Heart right ventricle (tissue), 16 donors: ENCODE measurements around the gene PTGER2. TPM values are rescaled to one million over a fixed set of nuclear protein-coding genes. Genes with fewer than 3 reads are reported as not detected.

Experiments used
- ATAC-seq, 8 donors: fragments of 200-7000 bp; cut with Tn5 transposase; one replicate each; pipeline ENCODE4 v1.9.1; 2020; ENCODE audit warnings: mild to moderate bottlenecking in 8 of 8, moderate library complexity in 8 of 8, moderate number of reproducible peaks in 1 of 8
- DNase-seq, 2 donors: peaks; one replicate each; pipeline ENCODE4 v3.0.0-alpha.2; 2020
- H3K27ac ChIP-seq, 10 donors: fragments of 200-600 bp; sonication (generic) in 2 of 10; one replicate each; pipeline versions ENCODE4 v1.5.0 to v1.8.0; 2020 to 2022; ENCODE audit warnings: mild to moderate bottlenecking in 3 of 10
- H3K27me3 ChIP-seq, 7 donors: fragments of 200-600 bp; one replicate each; pipeline ENCODE4 v1.8.0; 2021 to 2022; ENCODE audit warnings: mild to moderate bottlenecking in 2 of 7
- H3K36me3 ChIP-seq, 9 donors: fragments of 200-600 bp; sonication (generic) in 1 of 9; one replicate each; pipeline versions ENCODE4 v1.5.0 to v1.8.0; 2020 to 2022; ENCODE audit warnings: mild to moderate bottlenecking in 2 of 9
- H3K4me1 ChIP-seq, 9 donors: fragments of 200-600 bp; sonication (generic) in 1 of 9; one replicate each; pipeline versions ENCODE4 v1.5.0 to v1.8.0; 2020 to 2022; ENCODE audit warnings: mild to moderate bottlenecking in 4 of 9
- H3K4me3 ChIP-seq, 10 donors: fragments of 200-600 bp; sonication (generic) in 2 of 10; one replicate each; pipeline versions ENCODE4 v1.5.0 to v1.8.0; 2020 to 2022; ENCODE audit warnings: mild to moderate bottlenecking in 7 of 10, moderate library complexity in 2 of 10
- H3K9me3 ChIP-seq, 11 donors: fragments of 200-600 bp in 10 of 11; sonication (generic) in 2 of 11; one replicate each; pipeline versions ENCODE4 v1.5.0 to v1.8.0; 2013 to 2022; ENCODE audit warnings: mild to moderate bottlenecking in 2 of 11, control low read depth in 1 of 11, moderate library complexity in 1 of 11
- WGBS, 2 donors: extraction: QIAGEN DNeasy Blood & Tissue Kit; methylation state at CpG; one replicate each; pipeline ENCODE4 v1.1.7; 2013; ENCODE audit warnings: inconsistent platforms in 1 of 2; 5-methylcytosine and 5-hydroxymethylcytosine counted together
- intact Hi-C, 10 donors: fragments of 100-400 bp; cut with DNase I; formaldehyde crosslinking; loops; one replicate each; pipeline versions ENCODE4 v1.11.1 to v1.14.2; 2022
- polyA plus RNA-seq, 2 donors: library from polyadenylated mRNA; stranded (reverse); fragments of 200-250 nt; gene quantifications; one replicate each; pipeline ENCODE4 v1.2.3, GENCODE V29; 2013
- total RNA-seq, 10 donors: library from RNA; stranded (reverse); fragmentation: NEBNext Ultra II Directional in 3 of 10; extraction: Animal tissue kit (Norgen Biotek cat#: 25700) in 3 of 10; gene quantifications; one replicate each; pipeline versions ENCODE4 v1.2.1 to v1.2.4, GENCODE V29; 2021 to 2023
- TF ChIP-seq, protein P1 (sequence below), 9 donors: fragments of 200-600 bp; sonication (generic) in 2 of 9; IDR thresholded peaks; one replicate each; pipeline versions ENCODE4 v1.5.0 to v1.8.0; 2021 to 2022; ENCODE audit warnings: antibody characterized with exemption in 9 of 9, mild to moderate bottlenecking in 5 of 9, moderate library complexity in 1 of 9
- donor health status: Arrhythmogenic right ventricular cardiomyopathy.
- donor health status: ischemic (EF 13 %, LVEDD 7.1; RV severe dilation, severe dysfunction).
- donor health status: healthy with polysubstance abuse.
- donor health status: DM: no; HTN: yes; CAD: no.
- donor health status: DM: no; HTN: no; CAD: no.
- donor health status: ischemic (EF 25% LVEDD 6.9; RV normal size, moderate dysfunction).
- donor health status: ischemic (EF 25% LVEDD 5.7; RV mildly dilated, moderate dysfunction).
- donor health status: healthy.
- donor health status: DM: yes; HTN: yes; CAD: no.
- donor health status: Ischemic cardiomyopathy.
- donor health status: ischemic (EF 35%, LVEDD 5.7; RV mildly dilated, moderate dysfunction).
- donor health status: nonischemic (EF 11% LVEDD 7.7; RV severe dilation, severe dysfunction).
- donor health status: DM: yes; HTN: yes; CAD: no.
- donor health status: PGD.
- donor health status: ischemic (EF 29% LVEDD 5.4; RV normal size, mild dysfunction).
- donor health status: nonischemic (EF 23%, LVEDD 6.1; RV moderate dilation, normal function).

Gene PTGER2
- total and polyA plus RNA-seq, 12 donors, result 0.11 to 2.4 (median 0.34) TPM

DNA sequence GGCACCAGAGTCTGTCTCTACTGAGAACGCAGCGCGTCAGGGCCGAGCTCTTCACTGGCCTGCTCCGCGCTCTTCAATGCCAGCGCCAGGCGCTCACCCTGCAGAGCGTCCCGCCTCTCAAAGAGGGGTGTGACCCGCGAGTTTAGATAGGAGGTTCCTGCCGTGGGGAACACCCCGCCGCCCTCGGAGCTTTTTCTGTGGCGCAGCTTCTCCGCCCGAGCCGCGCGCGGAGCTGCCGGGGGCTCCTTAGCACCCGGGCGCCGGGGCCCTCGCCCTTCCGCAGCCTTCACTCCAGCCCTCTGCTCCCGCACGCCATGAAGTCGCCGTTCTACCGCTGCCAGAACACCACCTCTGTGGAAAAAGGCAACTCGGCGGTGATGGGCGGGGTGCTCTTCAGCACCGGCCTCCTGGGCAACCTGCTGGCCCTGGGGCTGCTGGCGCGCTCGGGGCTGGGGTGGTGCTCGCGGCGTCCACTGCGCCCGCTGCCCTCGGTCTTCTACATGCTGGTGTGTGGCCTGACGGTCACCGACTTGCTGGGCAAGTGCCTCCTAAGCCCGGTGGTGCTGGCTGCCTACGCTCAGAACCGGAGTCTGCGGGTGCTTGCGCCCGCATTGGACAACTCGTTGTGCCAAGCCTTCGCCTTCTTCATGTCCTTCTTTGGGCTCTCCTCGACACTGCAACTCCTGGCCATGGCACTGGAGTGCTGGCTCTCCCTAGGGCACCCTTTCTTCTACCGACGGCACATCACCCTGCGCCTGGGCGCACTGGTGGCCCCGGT lies 46.4 kb upstream of the PTGER2 start, which contains the start of gene PTGDR:
Gene PTGDR, plus strand, starts transcription at position 198 of the 778 bp plus-strand sequence. Its CDS starts 117 bp downstream, at position 315.
- H3K27me3 ChIP-seq, result peaks cover 0 to 48% (median 17%) of the 10 kb centered on the region in 7 donors
- no peaks in the 10 kb centered on the region for H3K36me3 ChIP-seq
- TF ChIP-seq, protein P1, sequence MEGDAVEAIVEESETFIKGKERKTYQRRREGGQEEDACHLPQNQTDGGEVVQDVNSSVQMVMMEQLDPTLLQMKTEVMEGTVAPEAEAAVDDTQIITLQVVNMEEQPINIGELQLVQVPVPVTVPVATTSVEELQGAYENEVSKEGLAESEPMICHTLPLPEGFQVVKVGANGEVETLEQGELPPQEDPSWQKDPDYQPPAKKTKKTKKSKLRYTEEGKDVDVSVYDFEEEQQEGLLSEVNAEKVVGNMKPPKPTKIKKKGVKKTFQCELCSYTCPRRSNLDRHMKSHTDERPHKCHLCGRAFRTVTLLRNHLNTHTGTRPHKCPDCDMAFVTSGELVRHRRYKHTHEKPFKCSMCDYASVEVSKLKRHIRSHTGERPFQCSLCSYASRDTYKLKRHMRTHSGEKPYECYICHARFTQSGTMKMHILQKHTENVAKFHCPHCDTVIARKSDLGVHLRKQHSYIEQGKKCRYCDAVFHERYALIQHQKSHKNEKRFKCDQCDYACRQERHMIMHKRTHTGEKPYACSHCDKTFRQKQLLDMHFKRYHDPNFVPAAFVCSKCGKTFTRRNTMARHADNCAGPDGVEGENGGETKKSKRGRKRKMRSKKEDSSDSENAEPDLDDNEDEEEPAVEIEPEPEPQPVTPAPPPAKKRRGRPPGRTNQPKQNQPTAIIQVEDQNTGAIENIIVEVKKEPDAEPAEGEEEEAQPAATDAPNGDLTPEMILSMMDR (IDR thresholded peaks at IDR 0.05), result no peak
- H3K4me1 ChIP-seq, result peaks cover 3 to 46% (median 27%) of the 10 kb centered on the region in 9 donors
- 2 to 5% methylated on average over 61 to 63 of the region's 63 CpGs for WGBS, 2 donors
- H3K9me3 ChIP-seq, result no peaks in the 10 kb centered on the region
- intact Hi-C loops, result loop anchor here in 3 of 10 donors (5.0 to 10.0 kb wide), 3 partner anchors 133 to 273 kb away; no protein-coding TSS in a partner anchor
- ATAC-seq (peak; percentile 59 to 81 (median 65)), DNase-seq (peak; percentile 33 to 34)
- peak within 1 kb of the TSS in 9 of 10 donors; percentile 15 to 72 (median 60) for H3K27ac ChIP-seq
- peak within 1 kb of the TSS; percentile 22 to 68 (median 60) for H3K4me3 ChIP-seq

DNA sequence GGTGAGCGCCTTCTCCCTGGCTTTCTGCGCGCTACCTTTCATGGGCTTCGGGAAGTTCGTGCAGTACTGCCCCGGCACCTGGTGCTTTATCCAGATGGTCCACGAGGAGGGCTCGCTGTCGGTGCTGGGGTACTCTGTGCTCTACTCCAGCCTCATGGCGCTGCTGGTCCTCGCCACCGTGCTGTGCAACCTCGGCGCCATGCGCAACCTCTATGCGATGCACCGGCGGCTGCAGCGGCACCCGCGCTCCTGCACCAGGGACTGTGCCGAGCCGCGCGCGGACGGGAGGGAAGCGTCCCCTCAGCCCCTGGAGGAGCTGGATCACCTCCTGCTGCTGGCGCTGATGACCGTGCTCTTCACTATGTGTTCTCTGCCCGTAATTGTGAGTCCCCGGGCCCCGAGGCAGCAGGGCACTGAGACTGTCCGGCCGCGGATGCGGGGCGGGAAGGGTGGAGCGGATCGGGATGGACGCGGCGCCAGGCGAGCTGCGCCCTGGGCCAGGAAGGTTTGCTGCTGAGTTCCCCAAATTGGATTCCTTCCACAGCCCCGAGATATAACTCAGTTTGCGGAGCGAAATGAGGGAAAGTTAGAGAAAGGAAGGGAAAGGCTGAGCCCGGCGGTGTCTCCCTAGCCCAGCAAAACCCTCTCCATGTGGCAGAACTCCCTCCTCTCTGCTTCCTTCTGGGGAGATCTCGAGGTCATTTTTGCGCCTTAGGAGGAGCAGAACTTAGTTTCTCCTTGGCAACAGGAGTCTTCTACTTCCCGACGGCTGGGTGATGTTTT lies 45.6 kb upstream of the PTGER2 start:
- peak; percentile 27 to 73 (median 46) for ATAC-seq
- Histone ChIP-seq H3K27ac (peak overlapping the region in 8 of 10 donors; percentile 15 to 72 (median 54)), H3K36me3 (no peaks in the 10 kb centered on the region), H3K4me3 (peak overlapping the region; percentile 22 to 68 (median 60)), H3K9me3 (no peaks in the 10 kb centered on the region), H3K4me1 (peaks cover 3 to 46% (median 27%) of the 10 kb centered on the region in 9 donors), H3K27me3 (peaks cover 0 to 48% (median 17%) of the 10 kb centered on the region in 7 donors)
- 1% methylated on average over 54 of the region's 54 CpGs for WGBS, 2 donors
- peak; percentile 13 to 17 for DNase-seq
- intact Hi-C loops, result loop anchor here in 3 of 10 donors (5.0 to 10.0 kb wide), 3 partner anchors 134 to 274 kb away; no protein-coding TSS in a partner anchor
- TF ChIP-seq, protein P1 (IDR thresholded peaks at IDR 0.05), result no peak

DNA sequence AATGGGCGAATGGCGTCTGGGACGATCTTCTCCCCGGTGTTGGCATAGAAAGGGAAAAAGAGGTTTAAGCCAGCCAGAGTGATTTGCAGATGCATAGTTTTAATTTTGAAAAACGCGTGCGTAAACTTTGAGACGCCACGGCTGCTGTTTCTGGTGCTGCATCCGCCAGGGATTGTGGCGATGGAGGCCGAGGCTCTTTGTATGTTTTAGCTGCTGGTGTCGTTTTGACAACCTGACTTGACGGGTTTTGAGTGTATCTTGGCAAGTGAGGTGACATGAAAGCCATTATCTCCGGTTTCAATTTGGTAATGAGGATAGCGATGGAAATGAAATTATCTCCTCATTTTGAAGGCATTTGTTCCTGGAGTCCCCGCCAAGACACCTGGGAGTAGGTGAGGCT lies 45.0 kb upstream of the PTGER2 start:
- peak overlapping the region; percentile 22 to 68 (median 60) for H3K4me3 ChIP-seq
- WGBS, 2 donors, result 29 to 32% methylated on average over 17 of the region's 17 CpGs
- H3K36me3 ChIP-seq, result no peaks in the 10 kb centered on the region
- H3K27me3 ChIP-seq, result peaks cover 0 to 48% (median 17%) of the 10 kb centered on the region in 7 donors
- H3K27ac ChIP-seq, result peak overlapping the region in 6 of 10 donors; percentile 19 to 72 (median 62)
- no peak for ATAC-seq
- intact Hi-C loops, result loop anchor here in 3 of 10 donors (5.0 to 10.0 kb wide), 3 partner anchors 134 to 274 kb away; no protein-coding TSS in a partner anchor
- TF ChIP-seq, protein P1 (IDR thresholded peaks at IDR 0.05), result no peak
- H3K9me3 ChIP-seq, result no peaks in the 10 kb centered on the region
- DNase-seq, result no peak
- peaks cover 3 to 46% (median 27%) of the 10 kb centered on the region in 9 donors for H3K4me1 ChIP-seq

DNA sequence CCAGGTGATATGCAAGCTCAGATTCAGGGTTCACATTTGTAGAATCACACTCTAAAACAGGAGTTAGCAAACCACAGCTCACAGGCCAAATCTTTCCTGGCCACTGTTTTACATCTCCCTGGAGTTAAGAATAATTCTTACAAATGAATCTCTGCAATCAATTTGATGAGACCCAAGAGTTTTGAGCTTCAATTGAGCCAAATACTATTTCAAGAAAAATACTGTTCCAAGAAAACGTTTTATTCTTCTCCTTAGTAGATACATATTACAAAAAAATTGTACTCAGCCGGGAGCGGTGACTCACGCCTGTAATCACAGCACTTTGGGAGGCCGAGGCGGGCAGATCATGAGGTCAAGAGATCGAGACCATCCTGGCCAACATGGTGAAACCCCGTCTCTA lies 44.1 kb upstream of the PTGER2 start:
- intact Hi-C loops, result loop anchor here in 3 of 10 donors (5.0 to 10.0 kb wide), 3 partner anchors 135 to 275 kb away; no protein-coding TSS in a partner anchor
- DNase-seq (no peak), ATAC-seq (peak in 1 of 8 donors; percentile 32)
- no peaks in the 10 kb centered on the region for H3K36me3 ChIP-seq
- TF ChIP-seq, protein P1 (IDR thresholded peaks at IDR 0.05), result no peak
- 64% methylated on average over 8 of the region's 8 CpGs for WGBS, 2 donors
- H3K27me3 ChIP-seq, result peaks cover 0 to 48% (median 17%) of the 10 kb centered on the region in 7 donors
- peak overlapping the region in 7 of 10 donors; percentile 55 to 68 (median 63) for H3K4me3 ChIP-seq
- H3K9me3 ChIP-seq, result no peaks in the 10 kb centered on the region
- peak overlapping the region in 1 of 10 donors; percentile 9 for H3K27ac ChIP-seq
- H3K4me1 ChIP-seq, result peaks cover 3 to 42% (median 27%) of the 10 kb centered on the region in 9 donors
